GM23338 (cell line): ENCODE measurements around the gene STPG2.

Experiments
- EZH2 ChIP-seq: fragments of 200-600 bp; sonication (generic); IDR thresholded peaks from one replicate; pipeline ENCODE4 v1.8.0; 2017; ENCODE audit warnings: antibody characterized with exemption, mild to moderate bottlenecking, low read depth; ENCODE audit not compliant: unreplicated experiment
- JUNB ChIP-seq: IDR thresholded peaks from one replicate; pipeline ENCODE4 v1.6.1; 2016; ENCODE audit warnings: antibody characterized with exemption; ENCODE audit not compliant: unreplicated experiment
- TF ChIP-seq, protein P1 (sequence below), 2 experiments: fragments of 200-600 bp in 1 of 2; sonication (generic) in 1 of 2; conservative IDR thresholded peaks; 2 replicates each; pipeline versions ENCODE4 v1.5.1 to v1.6.1; 2016 to 2017; ENCODE audit warnings: antibody characterized with exemption in 2 of 2, low read depth in 2 of 2, mild to moderate bottlenecking in 2 of 2, moderate library complexity in 1 of 2

DNA sequence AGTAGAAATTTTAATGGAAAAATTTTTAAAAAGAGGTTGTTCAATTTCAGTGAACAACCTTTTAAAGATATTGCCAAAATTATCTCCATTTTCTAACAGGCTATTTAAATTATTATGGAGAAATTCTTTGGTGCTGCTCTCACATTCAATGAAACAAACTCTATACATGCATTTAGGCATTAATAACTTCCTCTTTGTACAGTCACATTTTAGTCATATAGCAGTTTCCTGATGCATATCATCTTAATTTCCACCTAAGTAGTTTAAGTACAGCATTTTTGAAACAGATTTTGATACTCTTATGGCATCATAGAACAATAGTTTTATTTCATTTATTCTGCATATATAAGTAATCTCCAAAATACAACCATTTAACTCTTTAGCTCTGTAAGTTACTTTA is 500.1 kb downstream of the STPG2 start:
- TF ChIP-seq, protein P1, sequence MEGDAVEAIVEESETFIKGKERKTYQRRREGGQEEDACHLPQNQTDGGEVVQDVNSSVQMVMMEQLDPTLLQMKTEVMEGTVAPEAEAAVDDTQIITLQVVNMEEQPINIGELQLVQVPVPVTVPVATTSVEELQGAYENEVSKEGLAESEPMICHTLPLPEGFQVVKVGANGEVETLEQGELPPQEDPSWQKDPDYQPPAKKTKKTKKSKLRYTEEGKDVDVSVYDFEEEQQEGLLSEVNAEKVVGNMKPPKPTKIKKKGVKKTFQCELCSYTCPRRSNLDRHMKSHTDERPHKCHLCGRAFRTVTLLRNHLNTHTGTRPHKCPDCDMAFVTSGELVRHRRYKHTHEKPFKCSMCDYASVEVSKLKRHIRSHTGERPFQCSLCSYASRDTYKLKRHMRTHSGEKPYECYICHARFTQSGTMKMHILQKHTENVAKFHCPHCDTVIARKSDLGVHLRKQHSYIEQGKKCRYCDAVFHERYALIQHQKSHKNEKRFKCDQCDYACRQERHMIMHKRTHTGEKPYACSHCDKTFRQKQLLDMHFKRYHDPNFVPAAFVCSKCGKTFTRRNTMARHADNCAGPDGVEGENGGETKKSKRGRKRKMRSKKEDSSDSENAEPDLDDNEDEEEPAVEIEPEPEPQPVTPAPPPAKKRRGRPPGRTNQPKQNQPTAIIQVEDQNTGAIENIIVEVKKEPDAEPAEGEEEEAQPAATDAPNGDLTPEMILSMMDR (conservative IDR thresholded peaks at IDR 0.05; ENCODE audit: low read depth in 2 of 2): no peak
- TF ChIP-seq JUNB: no peak
- TF ChIP-seq EZH2: no peak
